Spleen (tissue), 7 donors: Measurements from ENCODE around the gene KREMEN2.

Experiments used
- POLR2A ChIP-seq, 3 donors: fragments of 450-650 bp; IDR thresholded peaks; one replicate each; pipeline ENCODE4 v1.5.1; 2017; ENCODE audit warnings: antibody characterized with exemption in 3 of 3, mild to moderate bottlenecking in 1 of 3
- TF ChIP-seq, protein P1 (sequence below), 11 experiments: fragments of 200-600 bp in 7 of 11; fragments of 450-650 bp in 4 of 11; sonication (generic) in 4 of 11; IDR thresholded peaks in 8 of 11; conservative IDR thresholded peaks in 3 of 11; 1 replicate in 7 of 11; 2 replicates in 4 of 11; pipeline versions ENCODE4 v1.4.0 to v1.8.0; 2016 to 2021; ENCODE audit warnings: antibody characterized with exemption in 11 of 11, inconsistent platforms in 4 of 11, mild to moderate bottlenecking in 1 of 11
- donor health status: DM: no; HTN: no; CAD: no; lungs with moderate emphysema.
- donor health status: DM: no; HTN: no; CAD: no.
- donor health status: DM: no; HTN: no; CAD: no.

DNA sequence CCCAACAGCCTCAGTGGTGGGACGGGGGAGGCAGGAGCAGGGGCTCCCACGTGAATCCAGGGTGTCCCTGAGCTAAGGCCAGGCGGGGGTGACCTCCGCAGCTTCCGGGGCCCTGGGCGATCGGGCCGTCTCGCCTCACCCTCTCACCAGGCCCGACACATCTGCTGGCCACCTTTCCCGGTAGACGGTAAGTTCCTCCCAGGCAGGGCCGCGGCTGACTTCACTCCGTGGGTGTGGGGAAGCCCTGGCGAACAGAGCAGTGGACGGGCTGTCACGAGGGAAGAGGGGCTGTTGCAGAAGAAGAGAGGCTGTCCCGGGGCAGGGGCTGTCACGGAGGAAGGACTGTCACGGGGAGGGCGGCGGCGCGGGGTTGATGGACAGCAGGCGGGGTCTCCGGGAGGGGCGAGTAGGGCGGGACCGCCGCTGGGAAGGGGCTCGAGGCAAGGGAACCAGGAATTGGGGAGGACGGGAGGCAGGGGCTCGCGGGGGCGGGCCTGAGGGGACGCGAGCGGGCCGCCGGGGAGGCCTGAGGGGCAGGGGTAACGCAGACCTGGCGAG, 15.7 kb downstream of the KREMEN2 start:
- TF ChIP-seq, protein P1, sequence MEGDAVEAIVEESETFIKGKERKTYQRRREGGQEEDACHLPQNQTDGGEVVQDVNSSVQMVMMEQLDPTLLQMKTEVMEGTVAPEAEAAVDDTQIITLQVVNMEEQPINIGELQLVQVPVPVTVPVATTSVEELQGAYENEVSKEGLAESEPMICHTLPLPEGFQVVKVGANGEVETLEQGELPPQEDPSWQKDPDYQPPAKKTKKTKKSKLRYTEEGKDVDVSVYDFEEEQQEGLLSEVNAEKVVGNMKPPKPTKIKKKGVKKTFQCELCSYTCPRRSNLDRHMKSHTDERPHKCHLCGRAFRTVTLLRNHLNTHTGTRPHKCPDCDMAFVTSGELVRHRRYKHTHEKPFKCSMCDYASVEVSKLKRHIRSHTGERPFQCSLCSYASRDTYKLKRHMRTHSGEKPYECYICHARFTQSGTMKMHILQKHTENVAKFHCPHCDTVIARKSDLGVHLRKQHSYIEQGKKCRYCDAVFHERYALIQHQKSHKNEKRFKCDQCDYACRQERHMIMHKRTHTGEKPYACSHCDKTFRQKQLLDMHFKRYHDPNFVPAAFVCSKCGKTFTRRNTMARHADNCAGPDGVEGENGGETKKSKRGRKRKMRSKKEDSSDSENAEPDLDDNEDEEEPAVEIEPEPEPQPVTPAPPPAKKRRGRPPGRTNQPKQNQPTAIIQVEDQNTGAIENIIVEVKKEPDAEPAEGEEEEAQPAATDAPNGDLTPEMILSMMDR (IDR thresholded peaks at IDR 0.05 in 8 of 11, conservative IDR thresholded peaks at IDR 0.05 in 3 of 11), result no peak
- no peak for TF ChIP-seq POLR2A (IDR thresholded peaks at IDR 0.05)
